MCF 10A (cell line): ENCODE measurements around the gene PTPRQ. TPM values are rescaled to one million over a fixed set of nuclear protein-coding genes. Genes with fewer than 3 reads are reported as not detected.

Source experiments
- BruUV-seq: library from RNA; stranded (reverse); fragments of 400-500 nt; replicated peaks from 2 replicates; lab custom pipeline; 2021; lab: Mats Ljungman, UMichigan
- CTCF ChIA-PET: fragments of 300-600 bp; sonication (Branson Sonifier 250); formaldehyde crosslinking; extraction: SDS; loops from one replicate; lab custom pipeline; 2021; ENCODE audit warnings: antibody characterized with exemption, inconsistent platforms; lab: Yijun Ruan, JAX
- POLR2A ChIA-PET: fragments of 300-600, 350-650 bp; sonication (Branson Sonifier 250); formaldehyde crosslinking; extraction: SDS; loops from one replicate; lab custom pipeline; 2020; ENCODE audit warnings: antibody characterized with exemption, inconsistent platforms; lab: Yijun Ruan, JAX
- DNase-seq: peaks from one replicate; pipeline ENCODE4 v3.0.0-alpha.2; 2018; ENCODE audit not compliant: unreplicated experiment
- H3K27ac Mint-ChIP-seq: one replicate; pipeline ENCODE4 v1.8.0; 2022; ENCODE audit warnings: mild to moderate bottlenecking, low read depth, mixed read lengths; ENCODE audit not compliant: unreplicated experiment
- H3K27me3 Mint-ChIP-seq: one replicate; pipeline ENCODE4 v1.8.0; 2022; ENCODE audit warnings: mixed read lengths; ENCODE audit not compliant: insufficient read depth, unreplicated experiment
- H3K36me3 Mint-ChIP-seq: one replicate; pipeline ENCODE4 v1.8.0; 2022; ENCODE audit warnings: mild to moderate bottlenecking, moderate library complexity, mixed read lengths; ENCODE audit not compliant: insufficient read depth, unreplicated experiment
- H3K4me1 Mint-ChIP-seq: one replicate; pipeline ENCODE4 v1.8.0; 2022; ENCODE audit warnings: mixed read lengths; ENCODE audit not compliant: insufficient read depth, unreplicated experiment
- H3K4me3 Mint-ChIP-seq: one replicate; pipeline ENCODE4 v1.8.0; 2022; ENCODE audit warnings: mild to moderate bottlenecking, moderate library complexity, mixed read lengths; ENCODE audit not compliant: unreplicated experiment
- H3K9me3 Mint-ChIP-seq: one replicate; pipeline ENCODE4 v1.8.0; 2022; ENCODE audit warnings: mixed read lengths; ENCODE audit not compliant: unreplicated experiment
- intact Hi-C: fragments of 100-400 bp; cut with micrococcal nuclease; formaldehyde crosslinking; loops from 2 replicates; pipeline ENCODE4 v1.14.1; 2022
- total RNA-seq: library from RNA; stranded (reverse); gene quantifications from 2 replicates; pipeline ENCODE4 v1.2.3, GENCODE V29; 2022
- TF ChIP-seq, protein P1 (sequence below): fragments of 200-600 bp; IDR thresholded peaks from one replicate; pipeline ENCODE4 v1.8.0; 2022; ENCODE audit warnings: antibody characterized with exemption, mild to moderate bottlenecking; ENCODE audit not compliant: unreplicated experiment

The PTPRQ gene
- total RNA-seq, 1 experiment from 2014 or later: not detected

DNA sequence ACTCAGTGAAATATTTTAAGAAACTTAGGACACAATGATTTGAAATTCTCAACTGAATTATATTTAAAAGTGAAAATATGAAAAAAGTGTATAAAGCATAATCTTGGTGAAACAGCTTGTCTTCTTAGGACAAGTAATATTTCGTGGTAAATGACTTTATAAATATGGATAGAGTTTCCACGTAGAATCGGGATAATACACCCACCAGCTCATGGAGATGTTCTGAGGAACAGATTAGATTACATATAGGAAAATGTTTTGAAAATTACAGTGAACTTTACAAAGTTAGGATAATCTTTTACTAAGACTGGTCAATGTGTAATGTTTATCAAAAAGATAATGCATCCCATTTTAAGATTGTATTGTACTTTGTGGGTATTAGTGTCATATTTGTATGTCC lies 237.8 kb downstream of the PTPRQ start:
- BruUV-seq: no TSS peak
- ChIA-PET POLR2A (no interaction called here), CTCF (interaction anchor here (0.5 kb wide), 1 partner anchor 325 kb away, joined by 3 read pairs; no protein-coding TSS in a partner anchor)
- H3K4me3 Mint-ChIP-seq: no peak overlapping the region
- no peaks in the 10 kb centered on the region for H3K36me3 Mint-ChIP-seq
- DNase-seq: no peak
- no peaks in the 10 kb centered on the region for H3K4me1 Mint-ChIP-seq
- peaks cover 79% of the 10 kb centered on the region for H3K27me3 Mint-ChIP-seq
- H3K9me3 Mint-ChIP-seq: no peaks in the 10 kb centered on the region
- intact Hi-C loops: no loop called here
- TF ChIP-seq, protein P1, sequence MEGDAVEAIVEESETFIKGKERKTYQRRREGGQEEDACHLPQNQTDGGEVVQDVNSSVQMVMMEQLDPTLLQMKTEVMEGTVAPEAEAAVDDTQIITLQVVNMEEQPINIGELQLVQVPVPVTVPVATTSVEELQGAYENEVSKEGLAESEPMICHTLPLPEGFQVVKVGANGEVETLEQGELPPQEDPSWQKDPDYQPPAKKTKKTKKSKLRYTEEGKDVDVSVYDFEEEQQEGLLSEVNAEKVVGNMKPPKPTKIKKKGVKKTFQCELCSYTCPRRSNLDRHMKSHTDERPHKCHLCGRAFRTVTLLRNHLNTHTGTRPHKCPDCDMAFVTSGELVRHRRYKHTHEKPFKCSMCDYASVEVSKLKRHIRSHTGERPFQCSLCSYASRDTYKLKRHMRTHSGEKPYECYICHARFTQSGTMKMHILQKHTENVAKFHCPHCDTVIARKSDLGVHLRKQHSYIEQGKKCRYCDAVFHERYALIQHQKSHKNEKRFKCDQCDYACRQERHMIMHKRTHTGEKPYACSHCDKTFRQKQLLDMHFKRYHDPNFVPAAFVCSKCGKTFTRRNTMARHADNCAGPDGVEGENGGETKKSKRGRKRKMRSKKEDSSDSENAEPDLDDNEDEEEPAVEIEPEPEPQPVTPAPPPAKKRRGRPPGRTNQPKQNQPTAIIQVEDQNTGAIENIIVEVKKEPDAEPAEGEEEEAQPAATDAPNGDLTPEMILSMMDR: no peak
- H3K27ac Mint-ChIP-seq: no peak overlapping the region

DNA sequence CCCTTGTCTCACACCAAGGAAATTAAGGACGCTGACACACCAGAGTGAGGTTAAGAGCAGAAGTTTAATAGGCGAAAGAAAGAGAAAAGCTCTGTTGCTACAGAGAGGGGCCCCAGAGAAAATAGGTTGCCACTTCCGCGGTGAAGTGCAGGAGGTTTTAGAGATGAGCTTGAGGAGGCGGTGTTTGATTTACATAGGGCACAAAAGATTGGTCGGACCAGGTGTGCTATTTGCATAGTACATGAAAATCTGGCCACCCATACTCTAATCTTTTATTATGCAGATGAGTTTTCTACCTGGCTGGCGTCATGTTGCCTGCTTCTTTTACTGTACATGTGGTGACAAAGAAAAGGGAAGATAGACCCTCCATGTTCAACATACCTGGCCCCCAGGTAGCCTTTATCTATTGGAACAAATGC lies 240.1 kb downstream of the PTPRQ start:
- intact Hi-C loops: no loop called here
- POLR2A ChIA-PET: no interaction called here
- no peaks in the 10 kb centered on the region for H3K4me1 Mint-ChIP-seq
- no peak overlapping the region for H3K27ac Mint-ChIP-seq
- no peak for DNase-seq
- CTCF ChIA-PET: interaction anchor here (0.7 kb wide), 1 partner anchor 86 kb away, joined by 3 read pairs; no protein-coding TSS in a partner anchor
- H3K9me3 Mint-ChIP-seq: no peaks in the 10 kb centered on the region
- peaks cover 65% of the 10 kb centered on the region for H3K27me3 Mint-ChIP-seq
- no peaks in the 10 kb centered on the region for H3K36me3 Mint-ChIP-seq
- TF ChIP-seq, protein P1: no peak
- H3K4me3 Mint-ChIP-seq: no peak overlapping the region
- no TSS peak for BruUV-seq

DNA sequence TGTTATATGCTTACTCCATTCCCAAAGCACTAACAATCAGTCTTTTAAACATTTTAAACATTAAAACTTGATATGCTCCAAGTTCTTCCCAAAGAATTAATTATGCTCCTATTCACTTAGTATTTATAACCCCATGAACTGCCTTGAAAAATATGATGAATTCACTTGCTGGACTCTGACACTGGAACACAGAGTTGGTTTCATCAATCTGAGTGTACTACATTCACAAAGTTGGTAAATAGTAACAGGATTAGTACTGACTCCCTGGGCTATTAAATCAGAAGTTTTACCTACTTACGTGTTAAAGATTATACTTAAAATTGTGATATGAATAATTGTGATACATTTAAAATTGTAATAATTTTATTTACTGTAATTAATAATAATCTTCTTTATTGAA lies 246.1 kb downstream of the PTPRQ start:
- no peak overlapping the region for H3K4me3 Mint-ChIP-seq

DNA sequence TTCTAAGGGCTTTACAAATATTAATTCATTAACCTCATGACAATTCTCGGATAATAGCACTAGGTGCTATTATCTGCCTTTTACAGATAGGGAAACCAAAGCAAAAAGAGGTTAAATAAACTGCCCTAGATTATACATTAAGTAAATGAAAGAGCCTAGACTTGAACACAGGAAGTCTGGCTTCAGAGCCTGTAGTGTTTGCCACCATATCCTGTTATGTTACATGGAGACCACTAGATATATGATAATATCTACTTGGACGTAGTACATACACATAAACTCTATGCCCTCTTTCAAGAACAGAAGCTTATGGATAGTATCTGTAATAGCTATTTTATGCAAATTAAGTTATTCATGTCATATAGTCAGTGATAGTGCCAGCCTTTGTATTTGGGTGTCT lies 246.5 kb downstream of the PTPRQ start:
- intact Hi-C loops: no loop called here
- H3K4me3 Mint-ChIP-seq: no peak overlapping the region
- no peaks in the 10 kb centered on the region for H3K9me3 Mint-ChIP-seq
- H3K4me1 Mint-ChIP-seq: no peaks in the 10 kb centered on the region
- no peaks in the 10 kb centered on the region for H3K36me3 Mint-ChIP-seq
- TF ChIP-seq, protein P1: no peak
- no TSS peak for BruUV-seq
- no peak for DNase-seq
- H3K27me3 Mint-ChIP-seq: peaks cover 22% of the 10 kb centered on the region
- ChIA-PET POLR2A (no interaction called here), CTCF (no interaction called here)
- H3K27ac Mint-ChIP-seq: no peak overlapping the region

More for the DNA sequence above, 246.1 kb downstream of the PTPRQ start:
- H3K9me3 Mint-ChIP-seq: no peaks in the 10 kb centered on the region
- no peaks in the 10 kb centered on the region for H3K4me1 Mint-ChIP-seq
- CTCF ChIA-PET: no interaction called here
- BruUV-seq: no TSS peak
- intact Hi-C loops: no loop called here
- TF ChIP-seq, protein P1: no peak
- no peak for DNase-seq
- peaks cover 23% of the 10 kb centered on the region for H3K27me3 Mint-ChIP-seq
- POLR2A ChIA-PET: no interaction called here
- no peak overlapping the region for H3K27ac Mint-ChIP-seq
- H3K36me3 Mint-ChIP-seq: no peaks in the 10 kb centered on the region
